22Rv1 (cell line): ENCODE data around the gene NHLRC2.

Source experiments
- CTCF ChIP-seq: fragments of 450-650 bp; IDR thresholded peaks from 2 replicates; pipeline ENCODE4 v1.5.1; 2017; ENCODE audit warnings: mild to moderate bottlenecking
- ZFX ChIP-seq: fragments of 450-650 bp; IDR thresholded peaks from 2 replicates; pipeline ENCODE4 v1.6.1; 2017; ENCODE audit warnings: antibody characterized with exemption, borderline replicate concordance

GRCh38 chr10:113959383-113959760 is 104.9 kb downstream of the NHLRC2 start:
- TF ChIP-seq CTCF (no peak), ZFX (no peak)
